Liver (tissue), 3 donors: Measurements from ENCODE around the gene NR2F2.

Source experiments
- ATF3 ChIP-seq: IDR thresholded peaks from 2 replicates; pipeline ENCODE4 v1.6.1; 2016; ENCODE audit warnings: antibody characterized with exemption
- CTCF ChIP-seq: fragments of 150-350 bp; IDR thresholded peaks from 2 replicates; pipeline ENCODE4 v1.5.1; 2017; ENCODE audit warnings: improper control_type of control experiment, low read depth, low read length; ENCODE audit not compliant: missing input control
- EGR1 ChIP-seq, 2 donors: IDR thresholded peaks; 2 replicates each; pipeline ENCODE4 v1.6.1; 2016 to 2018; ENCODE audit warnings: antibody characterized with exemption in 2 of 2, low read depth in 2 of 2
- FOXA1 ChIP-seq: IDR thresholded peaks from 2 replicates; pipeline ENCODE4 v1.6.1; 2016; ENCODE audit warnings: antibody characterized with exemption
- FOXA2 ChIP-seq: IDR thresholded peaks from 2 replicates; pipeline ENCODE4 v1.6.1; 2016; ENCODE audit warnings: antibody characterized with exemption
- GABPA ChIP-seq, 2 donors: IDR thresholded peaks in 1 of 2; conservative IDR thresholded peaks in 1 of 2; 2 replicates each; pipeline ENCODE4 v1.6.1; 2016; ENCODE audit warnings: antibody characterized with exemption in 2 of 2, mild to moderate bottlenecking in 1 of 2, moderate library complexity in 1 of 2
- JUND ChIP-seq, 2 donors: IDR thresholded peaks; 2 replicates each; pipeline ENCODE4 v1.6.1; 2016; ENCODE audit warnings: antibody characterized with exemption in 2 of 2
- MAX ChIP-seq: IDR thresholded peaks from 2 replicates; pipeline ENCODE4 v1.6.1; 2016; ENCODE audit warnings: antibody characterized with exemption
- RAD21 ChIP-seq, 2 donors: IDR thresholded peaks; 2 replicates each; pipeline ENCODE4 v1.6.1; 2016; ENCODE audit warnings: antibody characterized with exemption in 2 of 2, mild to moderate bottlenecking in 2 of 2
- REST ChIP-seq: IDR thresholded peaks from 2 replicates; pipeline ENCODE4 v1.6.1; 2016; ENCODE audit warnings: antibody characterized with exemption, mild to moderate bottlenecking
- SP1 ChIP-seq: IDR thresholded peaks from 2 replicates; pipeline ENCODE4 v1.6.1; 2018; ENCODE audit warnings: antibody characterized with exemption, mild to moderate bottlenecking
- TAF1 ChIP-seq: conservative IDR thresholded peaks from 2 replicates; pipeline ENCODE4 v1.6.1; 2016; ENCODE audit warnings: antibody characterized with exemption, mild to moderate bottlenecking
- YY1 ChIP-seq: IDR thresholded peaks from 2 replicates; pipeline ENCODE4 v1.6.1; 2016; ENCODE audit warnings: antibody characterized with exemption, mild to moderate bottlenecking
- ZBTB33 ChIP-seq: IDR thresholded peaks from 2 replicates; pipeline ENCODE4 v1.6.1; 2016; ENCODE audit warnings: antibody characterized with exemption
- donor health status: healthy.
- donor health status: healthy.

- TF ChIP-seq GABPA (IDR thresholded peaks at IDR 0.05 in 1 of 2, conservative IDR thresholded peaks at IDR 0.05 in 1 of 2) (no peak), SP1 (no peak), CTCF (no peak), JUND (IDR thresholded peaks at IDR 0.05) (no peak), REST (no peak), RAD21 (IDR thresholded peaks at IDR 0.05) (no peak), YY1 (no peak), ZBTB33 (no peak), MAX (no peak), EGR1 (IDR thresholded peaks at IDR 0.05; ENCODE audit: low read depth in 2 of 2) (no peak), FOXA2 (no peak), TAF1 (no peak), ATF3 (no peak), FOXA1 (no peak)
Observed at GRCh38 chr15:96323319-96324145, 7.0 kb upstream of the NR2F2 start.
